Adipocyte (in vitro differentiated cells): ENCODE results near the gene GK2.

Source experiments
- DNase-seq: peaks from one replicate; pipeline ENCODE4 v3.0.0-alpha.2; 2015; ENCODE audit warnings: low read depth
- H3K27me3 ChIP-seq: replicated peaks from 2 replicates; pipeline ENCODE4 v1.7.0; 2013; ENCODE audit warnings: mild to moderate bottlenecking, low read length, moderate library complexity; ENCODE audit not compliant: control insufficient read depth, insufficient read depth
- H3K36me3 ChIP-seq: 2 replicates; pipeline ENCODE4 v1.7.0; 2013; ENCODE audit warnings: low read length, mild to moderate bottlenecking, moderate library complexity; ENCODE audit not compliant: control insufficient read depth, insufficient read depth, severe bottlenecking
- H3K4me1 ChIP-seq: 2 replicates; pipeline ENCODE4 v1.7.0; 2013; ENCODE audit warnings: mild to moderate bottlenecking, low read length, moderate library complexity; ENCODE audit not compliant: control insufficient read depth, insufficient read depth
- H3K4me3 ChIP-seq: 2 replicates; pipeline ENCODE4 v1.7.0; 2013; ENCODE audit warnings: mild to moderate bottlenecking, low read length, moderate library complexity
- H3K9ac ChIP-seq: 2 replicates; pipeline ENCODE4 v1.7.0; 2013; ENCODE audit warnings: mild to moderate bottlenecking, low read length, moderate library complexity
- H3K9me3 ChIP-seq: 2 replicates; pipeline ENCODE4 v1.7.0; 2013; ENCODE audit warnings: mild to moderate bottlenecking, low read length, moderate library complexity; ENCODE audit not compliant: control insufficient read depth

The GK2 gene

GRCh38 chr4:79381161-79381560 is 26.9 kb downstream of the GK2 start:
- no peak overlapping the region for H3K9ac ChIP-seq
- no peaks in the 10 kb centered on the region for H3K36me3 ChIP-seq
- H3K27me3 ChIP-seq = no peaks in the 10 kb centered on the region
- H3K9me3 ChIP-seq = no peaks in the 10 kb centered on the region
- no peak overlapping the region for H3K4me3 ChIP-seq
- no peak for DNase-seq
- H3K4me1 ChIP-seq = no peaks in the 10 kb centered on the region

- H3K9ac ChIP-seq = no peak overlapping the region
- no peaks in the 10 kb centered on the region for H3K27me3 ChIP-seq
- H3K4me3 ChIP-seq = no peak overlapping the region
- no peaks in the 10 kb centered on the region for H3K9me3 ChIP-seq
- H3K36me3 ChIP-seq = no peaks in the 10 kb centered on the region
- no peak for DNase-seq
- H3K4me1 ChIP-seq = no peaks in the 10 kb centered on the region
Observed at GRCh38 chr4:79370026-79370425, 38.0 kb downstream of the GK2 start.

GRCh38 chr4:79367096-79367495 is 40.9 kb downstream of the GK2 start:
- Histone ChIP-seq H3K9me3 (no peaks in the 10 kb centered on the region), H3K36me3 (no peaks in the 10 kb centered on the region), H3K9ac (no peak overlapping the region), H3K27me3 (no peaks in the 10 kb centered on the region), H3K4me1 (no peaks in the 10 kb centered on the region), H3K4me3 (no peak overlapping the region)
- no peak for DNase-seq

- Histone ChIP-seq H3K9me3 (no peaks in the 10 kb centered on the region), H3K9ac (no peak overlapping the region), H3K4me1 (no peaks in the 10 kb centered on the region), H3K4me3 (no peak overlapping the region), H3K27me3 (no peaks in the 10 kb centered on the region), H3K36me3 (no peaks in the 10 kb centered on the region)
- DNase-seq = no peak
Observed at GRCh38 chr4:79366422-79366821, 41.6 kb downstream of the GK2 start.

GRCh38 chr4:79364061-79364460 is 44.0 kb downstream of the GK2 start:
- Histone ChIP-seq H3K9ac (no peak overlapping the region), H3K9me3 (no peaks in the 10 kb centered on the region), H3K4me3 (no peak overlapping the region), H3K27me3 (no peaks in the 10 kb centered on the region), H3K4me1 (no peaks in the 10 kb centered on the region), H3K36me3 (no peaks in the 10 kb centered on the region)
- DNase-seq = no peak

GRCh38 chr4:79362626-79363025 is 45.4 kb downstream of the GK2 start:
- Histone ChIP-seq H3K9ac (no peak overlapping the region), H3K4me3 (no peak overlapping the region), H3K9me3 (no peaks in the 10 kb centered on the region), H3K27me3 (no peaks in the 10 kb centered on the region), H3K36me3 (no peaks in the 10 kb centered on the region), H3K4me1 (no peaks in the 10 kb centered on the region)
- no peak for DNase-seq

- Histone ChIP-seq H3K9ac (no peak overlapping the region), H3K9me3 (no peaks in the 10 kb centered on the region), H3K27me3 (no peaks in the 10 kb centered on the region), H3K36me3 (no peaks in the 10 kb centered on the region), H3K4me1 (no peaks in the 10 kb centered on the region), H3K4me3 (no peak overlapping the region)
- DNase-seq = no peak
Observed at GRCh38 chr4:79360006-79360405, 48.0 kb downstream of the GK2 start.

GRCh38 chr4:79358438-79358837 is 49.6 kb downstream of the GK2 start:
- Histone ChIP-seq H3K36me3 (no peaks in the 10 kb centered on the region), H3K4me1 (no peaks in the 10 kb centered on the region), H3K9ac (no peak overlapping the region), H3K27me3 (peaks cover 2% of the 10 kb centered on the region), H3K9me3 (peaks cover 5% of the 10 kb centered on the region), H3K4me3 (no peak overlapping the region)
- no peak for DNase-seq

GRCh38 chr4:79357365-79357764 is 50.7 kb downstream of the GK2 start:
- no peak overlapping the region for H3K4me3 ChIP-seq
- H3K9me3 ChIP-seq = peaks cover 5% of the 10 kb centered on the region
- H3K36me3 ChIP-seq = no peaks in the 10 kb centered on the region
- peaks cover 6% of the 10 kb centered on the region for H3K27me3 ChIP-seq
- no peaks in the 10 kb centered on the region for H3K4me1 ChIP-seq
- DNase-seq = no peak
- no peak overlapping the region for H3K9ac ChIP-seq
